Activated T-helper 17 cell treated with anti-CD3 and anti-CD28 coated beads, Interleukin-2, amount 50 U/mL, for 72 hours (primary cell): ENCODE measurements around the gene EYA3. TPM values are rescaled to one million over a fixed set of nuclear protein-coding genes. Genes with fewer than 3 reads are reported as not detected.
A peak's percentile ranks its signal among the peaks of the same experiment; 100 is the strongest.
"Not testable (repeated sequence)": the region's sequence is repeated elsewhere in the genome, so short reads cannot be mapped to it uniquely, and the experiment has no call there.

ENCODE experiments used
- ATAC-seq: fragments of 150-1000 bp; cut with Tn5 transposase; replicated peaks from 2 replicates; pipeline ENCODE4 v1.10.0; 2021; ENCODE audit warnings: mild to moderate bottlenecking, moderate library complexity
- H3K27ac Mint-ChIP-seq: one replicate; pipeline ENCODE4 v1.8.0; 2022; ENCODE audit warnings: mixed read lengths
- H3K27me3 Mint-ChIP-seq: one replicate; pipeline ENCODE4 v1.8.0; 2022; ENCODE audit warnings: mixed read lengths
- H3K36me3 Mint-ChIP-seq: one replicate; pipeline ENCODE4 v1.8.0; 2022; ENCODE audit warnings: low read depth, mild to moderate bottlenecking, mixed read lengths
- H3K4me1 Mint-ChIP-seq: one replicate; pipeline ENCODE4 v1.8.0; 2022; ENCODE audit warnings: mixed read lengths
- H3K4me3 Mint-ChIP-seq: one replicate; pipeline ENCODE4 v1.8.0; 2022; ENCODE audit warnings: mild to moderate bottlenecking, mixed read lengths
- H3K9me3 Mint-ChIP-seq: one replicate; pipeline ENCODE4 v1.8.0; 2022; ENCODE audit warnings: mixed read lengths
- total RNA-seq, 2 donors: library from RNA; stranded (reverse); gene quantifications; one replicate each; pipeline ENCODE4 v1.2.3, GENCODE V29; 2022

The EYA3 gene
- total RNA-seq, 2 donors from 2014 or later, result 33.7 to 40.8 TPM

GRCh38 chr1:27994526-27994925 lies 93.9 kb downstream of the EYA3 start:
- Mint-ChIP-seq H3K4me1 (peaks cover 12% of the 10 kb centered on the region), H3K36me3 (peaks cover 95% of the 10 kb centered on the region), H3K27ac (peak overlapping the region; percentile 62)
- H3K9me3 Mint-ChIP-seq, H3K4me3 Mint-ChIP-seq, H3K27me3 Mint-ChIP-seq, ATAC-seq: not testable (repeated sequence)

GRCh38 chr1:27994060-27994459 lies 94.3 kb downstream of the EYA3 start:
- no peak overlapping the region for H3K4me3 Mint-ChIP-seq
- H3K27me3 Mint-ChIP-seq, result no peaks in the 10 kb centered on the region
- ATAC-seq, result no peak
- H3K36me3 Mint-ChIP-seq, result peaks cover 95% of the 10 kb centered on the region
- peaks cover 12% of the 10 kb centered on the region for H3K4me1 Mint-ChIP-seq
- H3K27ac Mint-ChIP-seq, result peak overlapping the region; percentile 62
- H3K9me3 Mint-ChIP-seq, result no peaks in the 10 kb centered on the region

GRCh38 chr1:27993241-27993640 lies 95.2 kb downstream of the EYA3 start:
- Mint-ChIP-seq H3K27me3 (no peaks in the 10 kb centered on the region), H3K4me1 (peaks cover 12% of the 10 kb centered on the region), H3K4me3 (peak overlapping the region; percentile 16), H3K27ac (peak overlapping the region; percentile 62), H3K9me3 (no peaks in the 10 kb centered on the region), H3K36me3 (peaks cover 95% of the 10 kb centered on the region)
- peak; percentile 78 for ATAC-seq

- ATAC-seq, result peak; percentile 90
- Mint-ChIP-seq H3K9me3 (no peaks in the 10 kb centered on the region), H3K4me1 (peaks cover 12% of the 10 kb centered on the region), H3K36me3 (peaks cover 95% of the 10 kb centered on the region), H3K4me3 (peak overlapping the region; percentile 16), H3K27me3 (no peaks in the 10 kb centered on the region), H3K27ac (peak overlapping the region; percentile 62)
Observed at GRCh38 chr1:27992276-27992675, 96.1 kb downstream of the EYA3 start.

GRCh38 chr1:27990920-27991537 lies 97.4 kb downstream of the EYA3 start:
- H3K36me3 Mint-ChIP-seq, result peaks cover 88% of the 10 kb centered on the region
- no peak overlapping the region for H3K4me3 Mint-ChIP-seq
- H3K4me1 Mint-ChIP-seq, result peaks cover 12% of the 10 kb centered on the region
- H3K9me3 Mint-ChIP-seq, result no peaks in the 10 kb centered on the region
- no peaks in the 10 kb centered on the region for H3K27me3 Mint-ChIP-seq
- H3K27ac Mint-ChIP-seq, result peak overlapping the region; percentile 62
- ATAC-seq, result no peak

GRCh38 chr1:27981145-27981544 lies 107.3 kb downstream of the EYA3 start:
- H3K36me3 Mint-ChIP-seq, result peaks cover 5% of the 10 kb centered on the region
- H3K27ac Mint-ChIP-seq, result no peak overlapping the region
- H3K9me3 Mint-ChIP-seq, result no peaks in the 10 kb centered on the region

GRCh38 chr1:27980216-27980845 lies 108.1 kb downstream of the EYA3 start:
- H3K27me3 Mint-ChIP-seq, result no peaks in the 10 kb centered on the region
- no peaks in the 10 kb centered on the region for H3K9me3 Mint-ChIP-seq
- H3K36me3 Mint-ChIP-seq, result peaks cover under 1% of the 10 kb centered on the region
- ATAC-seq, result no peak
- H3K4me1 Mint-ChIP-seq, result no peaks in the 10 kb centered on the region
- H3K27ac Mint-ChIP-seq, result no peak overlapping the region
- H3K4me3 Mint-ChIP-seq, result no peak overlapping the region

More at GRCh38 chr1:27981145-27981544, 107.3 kb downstream of the EYA3 start:
- Mint-ChIP-seq H3K4me3 (no peak overlapping the region), H3K4me1 (no peaks in the 10 kb centered on the region), H3K27me3 (no peaks in the 10 kb centered on the region)
- ATAC-seq, result no peak

- no peaks in the 10 kb centered on the region for H3K9me3 Mint-ChIP-seq
- ATAC-seq, result no peak
- no peaks in the 10 kb centered on the region for H3K4me1 Mint-ChIP-seq
- H3K27ac Mint-ChIP-seq, result no peak overlapping the region
- no peaks in the 10 kb centered on the region for H3K27me3 Mint-ChIP-seq
- no peaks in the 10 kb centered on the region for H3K36me3 Mint-ChIP-seq
- H3K4me3 Mint-ChIP-seq, result no peak overlapping the region
Observed at GRCh38 chr1:27979859-27980201, 108.6 kb downstream of the EYA3 start.

GRCh38 chr1:27979151-27979858 lies 109.1 kb downstream of the EYA3 start:
- H3K27me3 Mint-ChIP-seq, result no peaks in the 10 kb centered on the region
- H3K4me3 Mint-ChIP-seq, result no peak overlapping the region
- peak; percentile 99 for ATAC-seq
- peaks cover under 1% of the 10 kb centered on the region for H3K36me3 Mint-ChIP-seq
- H3K4me1 Mint-ChIP-seq, result no peaks in the 10 kb centered on the region
- H3K9me3 Mint-ChIP-seq, result no peaks in the 10 kb centered on the region
- no peak overlapping the region for H3K27ac Mint-ChIP-seq

GRCh38 chr1:27974417-27974781 lies 114.0 kb downstream of the EYA3 start:
- H3K9me3 Mint-ChIP-seq, result no peaks in the 10 kb centered on the region
- H3K4me1 Mint-ChIP-seq, result peaks cover 16% of the 10 kb centered on the region
- H3K4me3 Mint-ChIP-seq, result no peak overlapping the region
- H3K27me3 Mint-ChIP-seq, result no peaks in the 10 kb centered on the region
- H3K27ac Mint-ChIP-seq, result peak overlapping the region; percentile 73
- no peak for ATAC-seq
- H3K36me3 Mint-ChIP-seq, result peaks cover 27% of the 10 kb centered on the region

GRCh38 chr1:27973771-27974416 lies 114.5 kb downstream of the EYA3 start:
- no peak overlapping the region for H3K4me3 Mint-ChIP-seq
- peaks cover 28% of the 10 kb centered on the region for H3K36me3 Mint-ChIP-seq
- H3K27ac Mint-ChIP-seq, result peak overlapping the region; percentile 73
- peaks cover 19% of the 10 kb centered on the region for H3K4me1 Mint-ChIP-seq
- no peak for ATAC-seq
- H3K27me3 Mint-ChIP-seq, result no peaks in the 10 kb centered on the region
- no peaks in the 10 kb centered on the region for H3K9me3 Mint-ChIP-seq

- H3K36me3 Mint-ChIP-seq, result peaks cover 45% of the 10 kb centered on the region
- H3K4me3 Mint-ChIP-seq, result no peak overlapping the region
- H3K4me1 Mint-ChIP-seq, result peaks cover 35% of the 10 kb centered on the region
- ATAC-seq, result no peak
- no peaks in the 10 kb centered on the region for H3K9me3 Mint-ChIP-seq
- no peaks in the 10 kb centered on the region for H3K27me3 Mint-ChIP-seq
- peak overlapping the region; percentile 38 for H3K27ac Mint-ChIP-seq
Observed at GRCh38 chr1:27972141-27972540, 116.3 kb downstream of the EYA3 start.

GRCh38 chr1:27971674-27972073 lies 116.7 kb downstream of the EYA3 start:
- Mint-ChIP-seq H3K27me3 (no peaks in the 10 kb centered on the region), H3K4me1 (peaks cover 35% of the 10 kb centered on the region), H3K4me3 (no peak overlapping the region), H3K27ac (peak overlapping the region; percentile 38), H3K9me3 (no peaks in the 10 kb centered on the region), H3K36me3 (peaks cover 50% of the 10 kb centered on the region)
- no peak for ATAC-seq

- peak overlapping the region; percentile 90 for H3K27ac Mint-ChIP-seq
- no peak for ATAC-seq
- peaks cover 56% of the 10 kb centered on the region for H3K36me3 Mint-ChIP-seq
- no peak overlapping the region for H3K4me3 Mint-ChIP-seq
- peaks cover 35% of the 10 kb centered on the region for H3K4me1 Mint-ChIP-seq
- no peaks in the 10 kb centered on the region for H3K27me3 Mint-ChIP-seq
- no peaks in the 10 kb centered on the region for H3K9me3 Mint-ChIP-seq
Observed at GRCh38 chr1:27970401-27970800, 118.0 kb downstream of the EYA3 start.
